HG03139 (cell line): Measurements from ENCODE around the gene RABEPK.
"Not testable (repeated sequence)": the region's sequence is repeated elsewhere in the genome, so short reads cannot be mapped to it uniquely, and the experiment has no call there.

Experiments used
- ATAC-seq: cut with Tn5 transposase; IDR thresholded peaks from one replicate; pipeline ENCODE4 v1.9.1; 2021; ENCODE audit not compliant: unreplicated experiment

Gene RABEPK

GRCh38 chr9:125200216-125201047 lies at the start of gene RABEPK:
RABEPK (plus strand) TSS chr9:125200542; CDS start chr9:125203014, 2,472 bp downstream.
- ATAC-seq: peak; percentile 96

- ATAC-seq: no peak
These were observed 48.6 kb upstream of the RABEPK start for GRCh38 chr9:125151730-125152129.

GRCh38 chr9:125153712-125154367 lies 46.5 kb upstream of the RABEPK start:
- no peak for ATAC-seq

- no peak for ATAC-seq
These were observed 43.8 kb upstream of the RABEPK start for GRCh38 chr9:125156551-125156950.

- ATAC-seq: no peak
These were observed 39.6 kb upstream of the RABEPK start for GRCh38 chr9:125160750-125161149.

GRCh38 chr9:125161284-125161918 lies 38.9 kb upstream of the RABEPK start:
- no peak for ATAC-seq

GRCh38 chr9:125162891-125163290 lies 37.5 kb upstream of the RABEPK start:
- not testable (repeated sequence) for ATAC-seq

- no peak for ATAC-seq
These were observed 33.6 kb upstream of the RABEPK start for GRCh38 chr9:125166762-125167161.

GRCh38 chr9:125169895-125170294 lies 30.4 kb upstream of the RABEPK start:
- ATAC-seq: no peak

GRCh38 chr9:125172031-125172755 lies 28.1 kb upstream of the RABEPK start:
- no peak for ATAC-seq

GRCh38 chr9:125176636-125177035 lies 23.7 kb upstream of the RABEPK start:
- no peak for ATAC-seq

GRCh38 chr9:125177888-125178287 lies 22.5 kb upstream of the RABEPK start:
- no peak for ATAC-seq

- not testable (repeated sequence) for ATAC-seq
These were observed 20.6 kb upstream of the RABEPK start for GRCh38 chr9:125179776-125180175.

- ATAC-seq: no peak
These were observed 19.5 kb upstream of the RABEPK start for GRCh38 chr9:125180876-125181275.

GRCh38 chr9:125181756-125182155 lies 18.6 kb upstream of the RABEPK start:
- not testable (repeated sequence) for ATAC-seq

GRCh38 chr9:125183054-125183453 lies 17.3 kb upstream of the RABEPK start:
- no peak for ATAC-seq

GRCh38 chr9:125183561-125183960 lies 16.8 kb upstream of the RABEPK start:
- ATAC-seq: no peak

- ATAC-seq: no peak
These were observed 11.4 kb upstream of the RABEPK start for GRCh38 chr9:125189011-125189360.

GRCh38 chr9:125189361-125190289 lies 10.7 kb upstream of the RABEPK start, which contains the start of gene PPP6C:
PPP6C (minus strand) TSS chr9:125189803; CDS start chr9:125189718, 85 bp downstream.
- peak; percentile 99 for ATAC-seq

- no peak for ATAC-seq
These were observed 10.0 kb upstream of the RABEPK start for GRCh38 chr9:125190361-125190801.
